Sigmoid colon (tissue), 4 donors: ENCODE results near the gene FCSK.

ENCODE experiments used
- CTCF ChIP-seq, 4 experiments: fragments of 450-650 bp in 3 of 4; fragments of 200-600 bp in 1 of 4; IDR thresholded peaks; one replicate each; pipeline ENCODE4 v1.5.1; 2016 to 2019; ENCODE audit warnings: antibody characterized with exemption in 4 of 4, mild to moderate bottlenecking in 3 of 4, moderate library complexity in 2 of 4
- EP300 ChIP-seq, 4 donors: sonication (generic); formaldehyde crosslinking; IDR thresholded peaks; one replicate each; pipeline ENCODE4 v1.6.1; 2017; ENCODE audit warnings: antibody characterized with exemption in 4 of 4
- POLR2A ChIP-seq, 2 donors: fragments of 450-650 bp; IDR thresholded peaks; one replicate each; pipeline ENCODE4 v1.6.1; 2016; ENCODE audit warnings: antibody characterized with exemption in 2 of 2, mild to moderate bottlenecking in 2 of 2, moderate library complexity in 2 of 2
- POLR2AphosphoS5 ChIP-seq, 4 donors: sonication (generic); formaldehyde crosslinking; IDR thresholded peaks; one replicate each; pipeline ENCODE4 v1.6.1; 2017; ENCODE audit warnings: antibody characterized with exemption in 4 of 4

GRCh38 chr16:70427786-70428177 is 26.6 kb upstream of the FCSK start:
- TF ChIP-seq CTCF (IDR thresholded peaks at IDR 0.05) = no peak
- TF ChIP-seq EP300 (IDR thresholded peaks at IDR 0.05) = no peak
- TF ChIP-seq POLR2A (IDR thresholded peaks at IDR 0.05) = no peak
- no peak for TF ChIP-seq POLR2AphosphoS5 (IDR thresholded peaks at IDR 0.05)
